Mesothelial cell of epicardium (in vitro differentiated cells): ENCODE results near the gene FRMD4A. TPM values are rescaled to one million over a fixed set of nuclear protein-coding genes. Genes with fewer than 3 reads are reported as not detected.

Source experiments
- DNase-seq, 2 experiments: peaks; one replicate each; pipeline ENCODE4 v3.0.0; 2021; ENCODE audit warnings: low spot score in 2 of 2; ENCODE audit not compliant: unreplicated experiment in 2 of 2
- H3K27ac Mint-ChIP-seq: 2 replicates; pipeline ENCODE4 v1.8.0; 2021; ENCODE audit warnings: mixed read lengths
- H3K27me3 Mint-ChIP-seq: 2 replicates; pipeline ENCODE4 v1.8.0; 2021; ENCODE audit warnings: low read depth, mixed read lengths
- H3K36me3 Mint-ChIP-seq: 2 replicates; pipeline ENCODE4 v1.8.0; 2021; ENCODE audit warnings: mixed read lengths
- H3K4me1 Mint-ChIP-seq: 2 replicates; pipeline ENCODE4 v1.8.0; 2021; ENCODE audit warnings: mixed read lengths
- H3K4me3 Mint-ChIP-seq: 2 replicates; pipeline ENCODE4 v1.8.0; 2021; ENCODE audit warnings: mild to moderate bottlenecking, moderate library complexity, mixed read lengths
- H3K9me3 Mint-ChIP-seq: 2 replicates; pipeline ENCODE4 v1.8.0; 2021; ENCODE audit warnings: mixed read lengths
- total RNA-seq: library from RNA; stranded (reverse); gene quantifications from 3 replicates; pipeline ENCODE4 v1.2.1, GENCODE V29; 2021
- TF ChIP-seq, protein P1 (sequence below): fragments of 200-600 bp; sonication (generic); IDR thresholded peaks from one replicate; pipeline ENCODE4 v1.5.0; 2021; ENCODE audit warnings: antibody characterized with exemption; ENCODE audit not compliant: unreplicated experiment

The FRMD4A gene
- total RNA-seq, 1 donor from 2014 or later, result 45.0 TPM

DNA sequence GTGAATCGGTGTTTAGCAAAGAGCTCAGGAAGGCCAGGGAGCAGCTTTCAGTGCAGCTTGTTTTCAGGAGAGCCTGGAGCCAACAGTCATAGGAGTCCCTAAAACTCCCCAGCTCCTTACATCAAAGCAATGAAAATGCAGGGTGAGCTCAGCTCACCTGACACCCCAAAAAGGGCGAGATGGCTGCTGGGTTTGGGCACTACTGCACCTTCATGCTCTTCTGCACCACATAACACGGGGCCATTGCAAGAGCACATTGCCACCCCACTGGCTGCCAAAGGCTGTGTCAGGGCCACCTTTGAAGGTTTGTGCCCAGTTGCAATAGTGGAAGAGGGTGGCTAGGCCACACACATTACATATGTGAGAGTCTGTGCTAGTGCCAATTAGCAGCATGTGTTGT lies 25.0 kb upstream of the FRMD4A start:
- TF ChIP-seq, protein P1, sequence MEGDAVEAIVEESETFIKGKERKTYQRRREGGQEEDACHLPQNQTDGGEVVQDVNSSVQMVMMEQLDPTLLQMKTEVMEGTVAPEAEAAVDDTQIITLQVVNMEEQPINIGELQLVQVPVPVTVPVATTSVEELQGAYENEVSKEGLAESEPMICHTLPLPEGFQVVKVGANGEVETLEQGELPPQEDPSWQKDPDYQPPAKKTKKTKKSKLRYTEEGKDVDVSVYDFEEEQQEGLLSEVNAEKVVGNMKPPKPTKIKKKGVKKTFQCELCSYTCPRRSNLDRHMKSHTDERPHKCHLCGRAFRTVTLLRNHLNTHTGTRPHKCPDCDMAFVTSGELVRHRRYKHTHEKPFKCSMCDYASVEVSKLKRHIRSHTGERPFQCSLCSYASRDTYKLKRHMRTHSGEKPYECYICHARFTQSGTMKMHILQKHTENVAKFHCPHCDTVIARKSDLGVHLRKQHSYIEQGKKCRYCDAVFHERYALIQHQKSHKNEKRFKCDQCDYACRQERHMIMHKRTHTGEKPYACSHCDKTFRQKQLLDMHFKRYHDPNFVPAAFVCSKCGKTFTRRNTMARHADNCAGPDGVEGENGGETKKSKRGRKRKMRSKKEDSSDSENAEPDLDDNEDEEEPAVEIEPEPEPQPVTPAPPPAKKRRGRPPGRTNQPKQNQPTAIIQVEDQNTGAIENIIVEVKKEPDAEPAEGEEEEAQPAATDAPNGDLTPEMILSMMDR, result no peak
- H3K27ac Mint-ChIP-seq, result no peak overlapping the region
- DNase-seq, result peak in 1 of 2 experiments; percentile 20
- no peaks in the 10 kb centered on the region for H3K9me3 Mint-ChIP-seq
- H3K36me3 Mint-ChIP-seq, result no peaks in the 10 kb centered on the region
- H3K4me3 Mint-ChIP-seq, result no peak overlapping the region
- H3K4me1 Mint-ChIP-seq, result peaks cover 6% of the 10 kb centered on the region
- peaks cover 6% of the 10 kb centered on the region for H3K27me3 Mint-ChIP-seq

DNA sequence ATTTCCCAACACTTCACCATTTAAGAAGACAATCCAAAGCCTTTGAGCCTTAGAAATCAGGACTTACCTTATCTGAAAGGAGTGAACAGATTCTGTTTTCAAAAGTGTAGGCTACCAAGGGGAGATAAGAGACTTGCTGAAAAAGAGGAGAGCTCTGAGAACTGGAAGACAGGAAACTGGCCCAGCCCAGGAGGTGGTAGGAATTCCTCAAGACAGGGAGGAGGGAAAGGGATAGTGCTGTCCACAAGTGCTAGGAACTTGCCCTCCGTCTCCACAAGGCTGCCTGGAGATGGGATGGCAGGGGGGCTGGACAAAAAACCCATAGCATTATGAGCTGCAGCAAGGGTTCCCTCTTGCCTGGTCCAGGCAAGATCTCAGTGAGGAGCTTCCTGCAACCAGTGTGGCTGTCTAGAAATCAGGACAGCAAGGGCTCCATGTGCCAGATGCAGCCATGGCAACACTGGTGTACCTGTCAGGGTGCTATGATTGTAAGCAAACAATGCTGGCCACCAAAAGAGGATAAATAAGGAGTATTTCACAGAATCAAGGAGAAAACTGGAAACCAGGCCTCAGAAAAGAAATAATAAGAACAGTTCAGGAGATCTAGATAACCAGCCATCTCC lies 22.7 kb upstream of the FRMD4A start:
- DNase-seq, result peak in 1 of 2 experiments; percentile 22
- H3K27me3 Mint-ChIP-seq, result no peaks in the 10 kb centered on the region
- no peaks in the 10 kb centered on the region for H3K4me1 Mint-ChIP-seq
- H3K9me3 Mint-ChIP-seq, result no peaks in the 10 kb centered on the region
- no peaks in the 10 kb centered on the region for H3K36me3 Mint-ChIP-seq
- TF ChIP-seq, protein P1, result no peak
- H3K27ac Mint-ChIP-seq, result no peak overlapping the region
- H3K4me3 Mint-ChIP-seq, result no peak overlapping the region

DNA sequence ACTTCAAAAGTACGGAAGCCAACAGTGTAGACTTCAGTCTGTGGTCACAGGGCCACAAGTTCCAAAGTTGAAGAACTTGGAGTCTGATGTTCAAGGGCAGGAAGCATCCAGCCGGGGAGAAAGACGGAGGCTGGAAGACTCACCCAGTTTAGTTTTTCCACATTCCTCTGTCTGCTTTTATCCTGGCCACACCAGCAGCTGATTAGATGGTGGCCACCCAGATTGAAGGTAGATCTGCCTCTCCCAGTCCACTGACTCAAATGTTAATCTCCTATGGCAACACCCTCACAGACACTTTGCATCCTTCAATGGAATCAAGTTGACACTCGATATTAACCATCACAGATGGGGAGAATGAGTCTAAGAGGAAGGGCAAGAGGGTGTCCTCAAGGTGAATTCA lies 19.3 kb upstream of the FRMD4A start:
- no peak for DNase-seq
- TF ChIP-seq, protein P1, result no peak

DNA sequence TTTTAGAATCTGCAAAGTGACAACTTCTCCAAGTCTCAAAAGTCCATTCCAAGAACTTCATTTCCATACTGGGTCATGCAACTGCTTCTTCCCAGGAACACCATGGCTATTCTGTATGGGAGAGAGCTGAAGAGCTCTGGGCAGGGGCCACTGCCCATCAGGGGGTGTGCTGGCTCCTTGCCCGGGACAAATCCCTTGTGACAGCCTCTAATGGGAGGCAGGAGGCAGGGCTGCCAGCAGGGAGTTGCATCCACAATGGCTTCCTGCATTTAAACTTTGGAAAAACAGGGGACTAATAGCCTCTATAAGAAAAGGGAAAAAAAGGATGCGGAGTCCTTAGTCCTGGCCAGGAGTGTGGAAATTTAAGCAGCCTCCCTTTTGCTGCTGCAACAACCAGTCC lies 18.4 kb upstream of the FRMD4A start:
- no peak overlapping the region for H3K4me3 Mint-ChIP-seq
- no peak overlapping the region for H3K27ac Mint-ChIP-seq
- no peak for DNase-seq
- H3K4me1 Mint-ChIP-seq, result no peaks in the 10 kb centered on the region
- H3K27me3 Mint-ChIP-seq, result peaks cover 2% of the 10 kb centered on the region
- peaks cover 4% of the 10 kb centered on the region for H3K9me3 Mint-ChIP-seq
- TF ChIP-seq, protein P1, result no peak
- H3K36me3 Mint-ChIP-seq, result no peaks in the 10 kb centered on the region

More for the DNA sequence above, 19.3 kb upstream of the FRMD4A start:
- no peak overlapping the region for H3K4me3 Mint-ChIP-seq
- no peaks in the 10 kb centered on the region for H3K36me3 Mint-ChIP-seq
- no peak overlapping the region for H3K27ac Mint-ChIP-seq
- peaks cover 2% of the 10 kb centered on the region for H3K27me3 Mint-ChIP-seq
- H3K9me3 Mint-ChIP-seq, result peaks cover 4% of the 10 kb centered on the region
- no peaks in the 10 kb centered on the region for H3K4me1 Mint-ChIP-seq

DNA sequence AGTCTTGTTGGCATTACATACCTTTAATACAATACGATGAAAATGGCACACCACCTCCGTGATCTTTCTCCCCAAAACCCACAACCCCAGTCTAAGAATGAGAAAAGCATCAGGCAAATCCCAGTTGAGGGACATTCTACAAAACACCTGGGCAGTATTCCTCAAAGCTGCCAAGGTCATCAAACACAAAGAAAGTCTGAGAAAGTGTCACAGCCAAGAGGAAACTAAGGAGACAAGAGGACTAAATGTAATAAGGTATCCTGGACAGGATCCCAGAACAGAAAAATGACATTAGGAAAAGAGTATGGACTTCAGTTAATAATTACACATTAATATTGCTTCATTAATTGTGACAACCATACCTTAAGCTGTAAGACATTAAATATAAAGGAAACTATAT lies 14.5 kb upstream of the FRMD4A start:
- H3K27me3 Mint-ChIP-seq, result peaks cover 14% of the 10 kb centered on the region
- H3K27ac Mint-ChIP-seq, result no peak overlapping the region
- no peaks in the 10 kb centered on the region for H3K4me1 Mint-ChIP-seq

More for the DNA sequence above, 14.5 kb upstream of the FRMD4A start:
- H3K9me3 Mint-ChIP-seq, result peaks cover 4% of the 10 kb centered on the region
- no peak overlapping the region for H3K4me3 Mint-ChIP-seq
- TF ChIP-seq, protein P1, result no peak
- no peaks in the 10 kb centered on the region for H3K36me3 Mint-ChIP-seq
- DNase-seq, result no peak
